ENCODE data around the gene C10orf95.

- TF ChIP-seq CTCF (IDR thresholded peaks at IDR 0.05) = no peak
- no peak for TF ChIP-seq POLR2A (IDR thresholded peaks at IDR 0.05)
- TF ChIP-seq EP300 (IDR thresholded peaks at IDR 0.05) = no peak
Measured at GRCh38 chr10:102435133-102435497, 16.2 kb downstream of the C10orf95 start.
